ENCODE data around the gene HAGH. TPM values are rescaled to one million over a fixed set of nuclear protein-coding genes. Genes with fewer than 3 reads are reported as not detected.

The HAGH gene
- total RNA-seq, 2 experiments from 2014 or later: 26.9 to 29.9 TPM

GRCh38 chr16:1775006-1775845 lies 51.4 kb downstream of the HAGH start:
- TF ChIP-seq CTCF (conservative IDR thresholded peaks at IDR 0.05; ENCODE audit: low read length): no peak
- TF ChIP-seq EZH2phosphoT487 (IDR thresholded peaks at IDR 0.05; ENCODE audit: borderline replicate concordance, low read depth, low read length): no peak
- intact Hi-C loops (cut with micrococcal nuclease; ENCODE audit: unreplicated experiment): no loop called here
- no peaks in the 10 kb centered on the region for H3K9me2 ChIP-seq (ENCODE audit: insufficient read depth, low read length)
- peak overlapping the region; percentile 100; the same call in 1 of the 2 replicates for H3K4me2 ChIP-seq (ENCODE audit: low read length)
- H3K4me3 ChIP-seq (ENCODE audit: low read depth, low read length, poor library complexity, severe bottlenecking): no peak overlapping the region
- H3K9me3 ChIP-seq (ENCODE audit: low read length): no peaks in the 10 kb centered on the region
- H2AFZ ChIP-seq (ENCODE audit: low read length): no peak overlapping the region
- no TSS peak for BruUV-seq (replicated peaks)
- CTCF ChIA-PET (ENCODE audit: unreplicated experiment): no interaction called here
- no peaks in the 10 kb centered on the region for H4K20me1 ChIP-seq (ENCODE audit: insufficient read depth, low read length)
- POLR2A ChIA-PET: no interaction called here
- peaks cover 63% of the 10 kb centered on the region for H3K36me3 ChIP-seq (ENCODE audit: insufficient read depth, low read length)
- H3K4me1 ChIP-seq (ENCODE audit: insufficient read depth, low read length, poor library complexity, severe bottlenecking): peaks cover 19% of the 10 kb centered on the region
- no peak for DNase-seq (ENCODE audit: low spot score)
- peaks cover 26% of the 10 kb centered on the region; the same call in 1 of the 2 replicates for H3K79me2 ChIP-seq (ENCODE audit: insufficient read depth, low read depth, low read length)
- no peak overlapping the region for H3K27ac ChIP-seq (ENCODE audit: low read depth, low read length, poor library complexity, severe bottlenecking)

- no peak overlapping the region for H2AFZ ChIP-seq (ENCODE audit: low read length)
- H3K9me3 ChIP-seq (ENCODE audit: low read length): no peaks in the 10 kb centered on the region
- intact Hi-C loops (cut with micrococcal nuclease; ENCODE audit: unreplicated experiment): loop anchor here (5.0 kb wide), 1 partner anchor 162 kb away; the partner anchor contains the start of genes CRAMP1 and IFT140
- CTCF ChIA-PET (ENCODE audit: unreplicated experiment): no interaction called here
- POLR2A ChIA-PET: no interaction called here
- peak overlapping the region; percentile 100 for H3K4me2 ChIP-seq (ENCODE audit: low read length)
- no peaks in the 10 kb centered on the region for H3K9me2 ChIP-seq (ENCODE audit: insufficient read depth, low read length)
- peak overlapping the region; percentile 98 for H3K4me3 ChIP-seq (ENCODE audit: low read depth, low read length, poor library complexity, severe bottlenecking)
- no TSS peak for BruUV-seq (replicated peaks)
- H3K79me2 ChIP-seq (ENCODE audit: insufficient read depth, low read depth, low read length): peaks cover 26% of the 10 kb centered on the region; the same call in 1 of the 2 replicates
- peaks cover 23% of the 10 kb centered on the region for H3K4me1 ChIP-seq (ENCODE audit: insufficient read depth, low read length, poor library complexity, severe bottlenecking)
- no peaks in the 10 kb centered on the region for H4K20me1 ChIP-seq (ENCODE audit: insufficient read depth, low read length)
- H3K27ac ChIP-seq (ENCODE audit: low read depth, low read length, poor library complexity, severe bottlenecking): no peak overlapping the region
- peaks cover 67% of the 10 kb centered on the region for H3K36me3 ChIP-seq (ENCODE audit: insufficient read depth, low read length)
- no peak for DNase-seq (ENCODE audit: low spot score)
- TF ChIP-seq CTCF (conservative IDR thresholded peaks at IDR 0.05; ENCODE audit: low read length) (no peak), EZH2phosphoT487 (IDR thresholded peaks at IDR 0.05; ENCODE audit: borderline replicate concordance, low read depth, low read length) (no peak)
Observed at GRCh38 chr16:1774448-1774780, 52.2 kb downstream of the HAGH start.

Data from OCI-LY7 (cell line).